Esophagus muscularis mucosa (tissue), 4 donors: Measurements from ENCODE around the gene IQCE.

Source experiments
- EP300 ChIP-seq: sonication (generic); formaldehyde crosslinking; IDR thresholded peaks from one replicate; pipeline ENCODE4 v1.6.1; 2017; ENCODE audit warnings: antibody characterized with exemption
- POLR2A ChIP-seq: fragments of 450-650 bp; IDR thresholded peaks from one replicate; pipeline ENCODE4 v1.6.1; 2017; ENCODE audit warnings: antibody characterized with exemption, moderate library complexity, mild to moderate bottlenecking, low read depth
- POLR2AphosphoS5 ChIP-seq, 2 donors: sonication (generic); formaldehyde crosslinking; IDR thresholded peaks; one replicate each; pipeline ENCODE4 v1.6.1; 2017; ENCODE audit warnings: antibody characterized with exemption in 2 of 2
- TF ChIP-seq, protein P1 (sequence below), 3 experiments: fragments of 200-600 bp in 2 of 3; fragments of 450-650 bp in 1 of 3; sonication (generic) in 2 of 3; IDR thresholded peaks; one replicate each; pipeline ENCODE4 v1.5.1; 2017 to 2019; ENCODE audit warnings: antibody characterized with exemption in 3 of 3, mild to moderate bottlenecking in 2 of 3, moderate library complexity in 1 of 3

DNA sequence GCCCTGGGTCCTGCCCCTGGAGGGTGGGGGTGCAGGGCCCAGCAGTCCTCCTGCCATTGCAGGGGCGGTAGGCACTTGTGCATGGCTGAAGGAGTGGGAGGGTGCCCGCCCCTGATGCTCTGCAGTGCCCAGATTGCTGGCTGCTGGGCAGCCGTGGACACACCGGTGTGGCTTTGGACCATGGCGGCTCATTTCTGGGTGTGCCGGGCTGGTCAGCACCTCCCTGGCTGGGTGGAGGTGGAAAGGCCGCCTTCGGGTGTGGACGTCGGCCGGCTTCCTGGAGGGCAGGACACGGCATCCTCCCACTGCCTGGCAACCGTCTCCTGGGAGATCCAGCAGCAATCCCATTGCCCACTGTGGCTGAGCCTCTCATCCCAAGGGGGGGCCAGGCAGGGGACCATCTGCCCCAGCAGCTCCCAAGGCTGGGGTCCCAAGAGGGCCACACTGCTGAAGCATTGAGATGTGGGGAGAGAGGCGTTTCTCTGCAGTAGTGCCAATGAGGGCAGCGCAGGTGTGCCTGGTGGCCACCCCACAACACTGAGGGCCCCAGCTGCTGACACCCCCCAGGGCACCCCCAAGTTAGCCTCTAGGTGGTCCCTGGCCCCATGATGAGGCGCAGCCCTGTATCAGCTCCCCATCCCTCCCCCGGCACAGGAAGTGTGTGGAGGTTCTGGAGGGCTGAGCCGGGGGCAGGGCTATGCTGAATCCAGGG, 85.9 kb downstream of the IQCE start:
- TF ChIP-seq, protein P1, sequence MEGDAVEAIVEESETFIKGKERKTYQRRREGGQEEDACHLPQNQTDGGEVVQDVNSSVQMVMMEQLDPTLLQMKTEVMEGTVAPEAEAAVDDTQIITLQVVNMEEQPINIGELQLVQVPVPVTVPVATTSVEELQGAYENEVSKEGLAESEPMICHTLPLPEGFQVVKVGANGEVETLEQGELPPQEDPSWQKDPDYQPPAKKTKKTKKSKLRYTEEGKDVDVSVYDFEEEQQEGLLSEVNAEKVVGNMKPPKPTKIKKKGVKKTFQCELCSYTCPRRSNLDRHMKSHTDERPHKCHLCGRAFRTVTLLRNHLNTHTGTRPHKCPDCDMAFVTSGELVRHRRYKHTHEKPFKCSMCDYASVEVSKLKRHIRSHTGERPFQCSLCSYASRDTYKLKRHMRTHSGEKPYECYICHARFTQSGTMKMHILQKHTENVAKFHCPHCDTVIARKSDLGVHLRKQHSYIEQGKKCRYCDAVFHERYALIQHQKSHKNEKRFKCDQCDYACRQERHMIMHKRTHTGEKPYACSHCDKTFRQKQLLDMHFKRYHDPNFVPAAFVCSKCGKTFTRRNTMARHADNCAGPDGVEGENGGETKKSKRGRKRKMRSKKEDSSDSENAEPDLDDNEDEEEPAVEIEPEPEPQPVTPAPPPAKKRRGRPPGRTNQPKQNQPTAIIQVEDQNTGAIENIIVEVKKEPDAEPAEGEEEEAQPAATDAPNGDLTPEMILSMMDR (IDR thresholded peaks at IDR 0.05): no peak
- TF ChIP-seq EP300 (no peak), POLR2A (no peak), POLR2AphosphoS5 (IDR thresholded peaks at IDR 0.05) (no peak)
